NCI-H524 treated with DMSO at 0.1 percent for 48 hours (cell line): ENCODE data around the gene VSIR.

Source experiments
- DNase-seq: peaks from one replicate; lab custom pipeline; 2025; lab: John Stamatoyannopoulos, UW

Gene VSIR

GRCh38 chr10:71747039-71747531, 26.2 kb downstream of the VSIR start:
- no peak for DNase-seq

GRCh38 chr10:71746344-71747037, 26.8 kb downstream of the VSIR start:
- DNase-seq: no peak

DNA sequence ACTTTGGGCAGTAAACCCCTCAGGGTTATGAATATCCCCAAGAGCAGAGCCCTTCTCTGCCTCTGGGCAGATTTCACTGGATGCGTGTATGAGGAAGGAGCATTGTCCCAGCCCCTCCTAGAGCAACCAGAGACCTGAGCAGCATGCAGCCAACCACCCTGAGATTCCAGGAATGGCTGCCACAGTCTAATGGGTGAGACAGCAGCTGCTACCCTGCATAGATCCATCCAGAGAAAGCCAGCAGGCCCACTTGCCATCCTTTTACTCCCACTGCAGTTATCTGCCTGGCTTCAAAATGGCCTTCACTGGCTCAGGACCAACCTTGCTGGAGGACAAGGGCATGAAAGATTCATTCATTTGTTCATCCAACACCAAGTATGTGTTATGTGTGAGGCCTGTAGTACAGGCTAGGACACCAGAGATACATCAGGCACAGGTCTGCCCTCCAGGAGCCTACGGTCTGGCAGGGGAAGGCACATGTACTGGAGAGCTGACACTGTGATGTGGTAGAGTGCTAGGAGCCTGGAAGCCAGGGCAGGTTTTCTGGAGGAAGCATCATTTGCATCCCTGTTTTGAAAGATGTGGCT, 27.6 kb downstream of the VSIR start:
- DNase-seq: no peak

DNA sequence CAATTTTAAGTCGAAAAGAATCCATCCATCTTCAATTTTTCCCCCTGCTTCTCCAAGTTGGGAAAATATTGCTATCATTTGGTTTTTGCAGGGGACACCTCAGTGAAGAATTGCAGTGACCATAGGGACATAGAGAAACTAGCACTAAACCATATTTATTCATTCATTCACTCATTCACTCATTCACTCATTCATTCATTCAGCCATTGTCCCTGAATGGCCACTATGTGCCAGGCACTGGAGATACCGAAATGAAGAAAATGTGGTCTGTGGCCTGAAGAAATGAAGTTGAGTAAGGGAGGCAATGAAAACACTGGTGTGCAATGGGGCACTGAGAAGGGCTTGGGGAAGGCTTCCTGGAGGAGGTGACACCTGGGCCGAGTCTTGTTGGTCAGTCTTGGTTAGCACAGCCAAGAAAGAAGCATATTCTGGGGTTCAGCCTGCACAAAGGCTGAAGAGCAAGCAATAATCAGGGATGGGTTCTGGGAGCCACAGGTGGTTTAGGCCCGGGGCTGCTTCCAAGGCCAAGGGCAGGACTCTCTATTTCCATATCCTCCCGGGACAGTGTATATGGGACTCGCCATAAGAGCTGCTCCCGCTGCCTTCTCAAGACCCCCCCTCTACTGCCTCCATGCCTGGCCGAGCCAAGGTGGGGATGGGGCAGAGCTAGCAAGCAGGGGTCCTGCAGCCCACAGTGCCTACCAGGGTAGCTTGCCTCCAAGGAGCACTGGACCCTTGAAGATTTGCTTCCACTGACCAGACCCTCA, 28.2 kb downstream of the VSIR start:
- no peak for DNase-seq

DNA sequence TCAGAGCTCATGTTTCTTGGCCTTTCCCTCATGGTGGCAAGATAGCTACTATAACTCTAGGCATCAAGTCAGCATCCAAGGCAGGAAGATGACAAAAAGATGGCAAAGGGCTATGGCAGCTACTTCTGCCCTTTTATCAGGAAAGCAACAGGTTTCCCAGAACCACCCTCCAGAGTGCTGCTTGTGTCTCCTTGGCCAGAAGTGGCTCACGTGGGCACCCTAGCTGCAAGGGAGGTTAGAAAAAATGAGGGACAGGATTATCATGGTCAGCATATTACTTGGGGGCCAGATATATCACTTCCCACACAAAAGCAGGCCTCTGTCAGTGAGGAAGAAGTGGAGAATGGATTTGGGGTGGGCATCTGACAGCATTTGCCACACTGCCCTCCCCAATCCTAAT, 29.5 kb downstream of the VSIR start:
- DNase-seq: no peak

DNA sequence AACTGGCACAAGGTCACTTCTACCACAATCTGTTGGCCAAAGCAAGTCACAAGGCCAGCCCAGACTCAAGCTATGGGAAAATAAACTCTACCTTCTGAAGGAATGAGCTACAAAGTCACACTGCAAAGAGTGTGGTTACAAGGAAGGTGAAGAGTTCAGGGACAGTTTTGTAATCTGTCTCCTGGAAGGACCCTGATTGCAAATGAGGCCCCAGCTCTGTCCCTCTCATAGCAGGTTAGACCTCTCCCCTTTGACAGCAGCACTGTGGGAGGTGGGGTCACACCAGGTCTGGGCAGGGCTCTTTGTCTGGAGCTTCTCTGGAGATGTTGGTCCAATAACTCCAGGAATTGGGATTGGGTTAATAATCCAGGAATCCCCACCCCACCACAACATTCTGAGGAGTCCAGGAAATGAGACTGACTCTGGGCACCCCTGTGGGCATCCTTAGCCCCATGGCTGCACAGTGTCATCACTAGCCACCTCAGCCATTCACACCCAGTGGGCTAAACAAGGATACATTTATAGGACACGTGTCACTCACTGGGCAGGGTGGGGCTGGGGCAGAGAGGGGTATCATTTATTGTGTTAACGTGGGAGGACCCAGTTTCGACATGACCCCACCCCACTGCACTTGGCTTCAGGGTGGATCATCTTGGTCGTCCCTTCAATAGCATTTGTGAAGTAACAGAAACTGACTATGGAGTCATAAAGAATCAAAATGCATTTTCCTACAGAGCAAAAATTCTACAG, 30.1 kb downstream of the VSIR start:
- no peak for DNase-seq

GRCh38 chr10:71742301-71743088, 30.8 kb downstream of the VSIR start:
- DNase-seq: no peak

- no peak for DNase-seq
Measured at GRCh38 chr10:71741671-71742070, 31.6 kb downstream of the VSIR start.

- DNase-seq: no peak
Measured at GRCh38 chr10:71741029-71741428, 32.3 kb downstream of the VSIR start.

DNA sequence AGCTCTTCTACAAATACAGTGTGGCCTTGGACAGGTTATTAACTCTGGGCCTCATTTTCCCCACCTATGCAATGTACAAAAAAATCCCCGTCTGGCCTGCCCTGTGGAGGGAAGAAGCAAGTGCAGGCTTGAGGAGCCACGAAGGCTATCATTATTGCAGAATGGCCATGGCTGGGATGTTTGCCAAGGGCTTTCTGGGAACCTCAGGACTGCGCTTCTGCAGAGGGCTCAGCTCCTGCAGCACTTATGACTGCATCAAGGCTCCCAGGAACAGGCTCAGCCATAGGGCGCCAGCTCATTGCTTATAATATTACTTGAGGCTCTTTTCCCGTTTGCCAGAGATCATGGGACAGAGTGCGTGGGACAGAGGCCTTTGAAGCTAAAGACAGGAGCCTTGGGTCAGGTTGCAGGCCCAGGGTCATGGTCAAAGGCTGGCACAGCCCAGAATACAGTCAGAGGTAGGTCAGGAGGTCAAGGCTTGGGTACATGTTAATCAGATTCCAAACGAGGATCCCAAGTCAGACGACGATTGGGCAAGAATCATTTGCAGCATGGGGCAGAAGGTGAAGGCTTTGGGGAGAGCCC, 33.2 kb downstream of the VSIR start:
- no peak for DNase-seq

GRCh38 chr10:71739358-71739900, 33.9 kb downstream of the VSIR start:
- no peak for DNase-seq

DNA sequence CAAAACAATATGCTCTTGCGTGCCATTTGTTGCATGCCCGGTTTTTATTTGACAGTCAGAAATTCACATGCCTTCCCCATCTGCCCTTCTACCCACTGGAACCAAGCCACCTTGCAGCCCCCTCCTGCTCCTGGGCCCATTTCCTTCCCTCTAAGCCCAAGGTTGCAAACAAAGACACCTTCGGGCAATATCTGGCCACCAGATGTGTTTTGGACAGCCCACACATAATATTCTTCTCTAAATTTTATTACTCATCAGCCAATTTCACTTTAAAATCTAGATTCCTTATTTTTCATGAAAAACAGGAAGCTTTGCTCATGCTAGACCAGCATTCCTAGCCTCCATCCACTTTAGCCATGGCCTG, 35.5 kb downstream of the VSIR start:
- DNase-seq: no peak

DNA sequence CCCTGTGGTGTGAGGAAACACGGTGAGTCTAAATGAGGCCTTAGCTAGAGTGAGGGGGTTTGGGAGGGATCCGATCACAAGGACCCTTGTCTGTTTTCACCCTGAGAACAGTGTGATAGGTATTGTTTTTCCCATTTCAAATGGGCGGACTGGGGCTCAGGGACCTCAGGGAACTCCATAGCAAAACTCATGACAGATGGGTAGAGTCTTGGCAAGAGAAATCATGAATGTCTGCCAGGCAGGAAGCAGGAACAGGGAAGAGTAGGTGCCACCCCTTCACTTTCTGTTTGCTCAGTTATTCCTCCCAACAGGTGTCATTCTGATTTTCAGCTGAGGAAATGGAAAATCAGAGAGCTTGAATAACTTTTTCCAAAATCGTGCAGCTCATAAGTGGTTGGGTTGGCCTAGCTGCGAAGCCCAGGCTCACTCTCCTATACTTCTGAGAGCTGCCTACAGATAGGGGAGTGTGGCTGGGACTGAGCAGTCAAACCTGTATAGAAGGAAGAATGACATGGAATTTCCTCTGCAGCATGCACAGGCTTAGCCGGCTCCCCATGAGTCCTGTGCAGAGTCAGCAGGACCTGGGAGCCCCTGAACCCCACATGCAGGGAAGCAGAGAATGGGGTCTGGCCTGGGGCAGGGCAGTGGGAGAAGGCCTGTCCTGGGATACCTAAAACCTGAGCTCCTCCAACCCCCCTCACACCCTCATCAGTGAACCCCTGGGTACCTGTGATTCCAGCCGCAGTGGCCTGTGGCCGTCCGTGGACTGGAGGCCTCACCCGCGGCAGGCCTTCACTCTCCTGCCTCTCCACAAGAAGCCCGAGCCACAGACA, 36.1 kb downstream of the VSIR start:
- no peak for DNase-seq

- no peak for DNase-seq
Measured at GRCh38 chr10:71736570-71736952, 36.8 kb downstream of the VSIR start.

DNA sequence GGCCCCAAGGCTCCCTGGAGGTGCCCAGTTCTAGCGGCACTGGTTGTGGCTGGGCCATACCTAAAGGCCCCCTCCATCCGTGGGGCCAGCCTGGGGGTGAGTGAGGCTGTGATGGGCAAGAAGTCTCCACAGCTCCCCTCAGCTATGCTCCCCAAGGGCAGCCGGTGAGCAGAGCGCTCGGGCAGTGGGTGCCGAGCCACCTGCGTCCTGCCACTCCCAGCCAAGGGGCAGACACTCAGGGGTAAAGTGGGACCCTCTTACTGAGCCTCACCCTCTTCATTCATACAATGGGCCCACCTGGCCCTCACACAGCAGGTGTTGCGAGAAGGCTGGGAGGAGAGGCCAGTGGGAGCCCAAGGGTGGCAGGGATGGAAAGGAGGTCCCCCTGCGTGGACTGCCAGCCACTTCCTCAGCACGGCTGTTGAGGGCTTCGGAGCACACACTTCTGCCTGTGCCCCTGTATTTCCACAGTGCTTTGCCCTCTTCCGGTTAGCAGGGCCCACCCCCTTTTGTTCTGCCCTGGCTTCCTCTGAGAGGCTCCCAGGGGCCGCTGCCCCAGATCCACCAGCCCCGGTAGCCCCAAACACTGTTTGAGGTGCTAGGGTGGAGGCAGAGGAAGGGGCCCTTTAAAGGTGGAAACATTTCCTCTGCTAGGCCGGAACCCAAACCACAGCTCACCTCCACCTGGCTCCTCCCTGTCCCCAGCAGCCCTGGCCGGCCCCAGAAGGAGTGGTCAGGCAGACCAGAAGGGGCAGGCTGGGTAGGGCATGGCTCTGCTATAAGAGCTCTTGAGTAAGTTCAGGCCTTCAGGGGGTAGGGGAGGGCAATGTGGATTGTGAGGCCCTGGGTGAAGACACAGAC, 37.4 kb downstream of the VSIR start:
- DNase-seq: no peak

DNA sequence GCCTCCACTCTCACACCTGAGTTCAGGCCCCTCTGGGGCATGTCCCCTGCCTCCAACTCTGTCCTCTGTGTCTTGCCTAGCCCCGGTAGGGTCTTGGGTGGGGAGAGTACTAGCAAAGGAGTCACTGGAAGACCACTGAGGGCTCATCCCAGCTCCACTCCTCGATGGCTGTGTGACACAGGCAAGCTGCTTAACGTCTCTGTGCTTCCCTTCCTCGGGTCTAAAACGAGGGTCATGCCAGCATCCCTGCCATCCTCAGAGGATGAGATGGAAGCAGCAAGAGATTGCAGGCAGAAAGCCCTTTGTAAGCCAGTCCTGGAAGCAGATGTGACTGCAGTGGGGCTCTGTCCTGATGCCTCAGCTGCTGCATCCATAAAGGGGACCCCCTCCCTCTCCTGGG, 38.5 kb downstream of the VSIR start:
- no peak for DNase-seq

GRCh38 chr10:71731791-71732190, 41.5 kb downstream of the VSIR start:
- no peak for DNase-seq

DNA sequence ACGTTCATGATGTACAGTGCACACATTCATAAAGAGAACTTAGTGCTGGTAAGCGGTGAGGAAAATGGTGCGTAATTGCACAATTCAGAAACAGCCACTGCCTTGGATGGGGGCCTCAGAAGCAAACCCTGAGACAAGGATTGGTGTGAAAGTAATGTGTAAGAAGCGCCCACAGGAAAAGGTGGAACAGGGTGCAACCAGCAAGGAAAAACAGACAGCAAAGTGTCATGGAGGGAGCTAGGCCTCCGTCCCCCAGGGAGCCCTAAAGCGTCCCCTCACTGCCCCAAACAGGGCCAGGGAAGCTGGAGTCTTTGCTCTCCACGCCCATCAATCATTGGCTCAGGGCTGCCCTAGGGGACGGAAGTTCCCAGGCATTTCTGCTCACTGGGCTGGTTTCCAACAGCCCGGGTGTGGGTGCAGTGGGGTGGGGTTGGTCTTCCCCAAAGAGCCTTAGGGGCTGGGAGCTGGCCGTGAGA, 44.1 kb downstream of the VSIR start:
- DNase-seq: no peak
